Mesodermal cell (in vitro differentiated cells): Measurements from ENCODE around the gene SNRPD1.
A peak's percentile ranks its signal among the peaks of the same experiment; 100 is the strongest.
"Not testable (repeated sequence)": the region's sequence is repeated elsewhere in the genome, so short reads cannot be mapped to it uniquely, and the experiment has no call there.

Experiments
- H3K27ac ChIP-seq: 2 replicates; pipeline ENCODE4 v1.7.0; 2013; ENCODE audit warnings: mild to moderate bottlenecking, low read depth, low read length, moderate library complexity; ENCODE audit not compliant: severe bottlenecking
- H3K36me3 ChIP-seq: 2 replicates; pipeline ENCODE4 v1.7.1; 2013; ENCODE audit warnings: mild to moderate bottlenecking, low read length, moderate library complexity; ENCODE audit not compliant: control insufficient read depth, insufficient read depth
- H3K4me1 ChIP-seq: one replicate; pipeline ENCODE4 v1.7.1; 2013; ENCODE audit warnings: mild to moderate bottlenecking, low read length; ENCODE audit not compliant: insufficient read depth, control insufficient read depth, poor library complexity, severe bottlenecking
- H3K4me3 ChIP-seq: 2 replicates; pipeline ENCODE4 v1.7.0; 2013; ENCODE audit warnings: low read length, control low read depth, mild to moderate bottlenecking; ENCODE audit not compliant: insufficient read depth, poor library complexity, severe bottlenecking; ENCODE audit errors: extremely low read depth
- H3K9me3 ChIP-seq: 2 replicates; pipeline ENCODE4 v1.7.1; 2013; ENCODE audit warnings: mild to moderate bottlenecking, low read length, moderate library complexity; ENCODE audit not compliant: control insufficient read depth
- WGBS, 2 experiments: methylation state at CpG; one replicate each; pipeline ENCODE4 v1.1.5; 2013; ENCODE audit warnings: missing lambda C conversion rate in 2 of 2; ENCODE audit not compliant: insufficient coverage in 2 of 2; 5-methylcytosine and 5-hydroxymethylcytosine counted together

The SNRPD1 gene

DNA sequence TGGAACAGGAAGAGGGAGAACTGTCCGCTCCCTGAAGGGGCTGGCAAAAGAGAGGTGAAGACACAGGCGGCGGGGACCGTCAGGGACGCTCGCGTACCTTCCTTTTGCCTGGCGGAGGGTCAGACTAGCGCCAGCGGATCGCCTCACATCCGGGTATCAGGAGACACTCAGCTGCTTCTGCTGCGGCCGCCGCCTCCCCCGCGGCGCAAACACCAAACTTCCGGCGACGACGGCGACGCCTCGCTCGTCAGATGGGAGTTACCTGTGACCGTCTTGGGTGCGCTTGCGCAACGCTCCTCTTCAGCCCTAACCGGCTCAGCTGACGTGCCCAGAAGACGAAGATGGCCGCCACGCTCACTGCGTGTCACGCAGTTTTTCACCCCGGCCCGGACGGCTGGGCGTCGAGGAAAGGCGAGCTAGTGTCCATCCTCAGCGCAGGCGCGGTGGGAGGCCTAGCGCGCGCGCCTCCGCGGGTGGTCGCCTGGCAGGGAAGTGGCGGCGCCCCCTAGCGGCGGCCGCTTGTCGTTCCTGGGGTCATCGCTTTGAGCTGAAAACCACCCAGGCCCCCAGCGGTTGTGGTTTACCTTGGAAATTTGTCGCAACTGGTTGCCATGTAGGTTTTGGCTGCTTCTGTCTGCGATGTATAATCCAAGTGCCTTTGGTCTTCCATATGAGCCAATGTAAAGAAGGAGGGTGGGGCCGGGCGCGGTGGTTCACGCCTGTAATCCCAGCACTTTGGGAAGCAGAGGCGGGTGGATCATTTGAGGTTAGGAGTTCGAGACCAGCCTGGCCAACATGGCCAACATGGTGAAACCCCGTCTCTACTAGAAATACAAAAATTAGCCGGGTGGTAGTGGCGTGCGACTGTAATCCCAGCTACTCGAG is 11.3 kb upstream of the SNRPD1 start, which contains the start of gene ESCO1:
ESCO1 (minus strand) TSS at position 179 of the 885 bp plus-strand sequence. CDS start 25,861 bp downstream, outside the sequence.
- 9 to 11% methylated on average over 66 to 70 of the region's 74 CpGs for WGBS, 2 experiments
- Histone ChIP-seq H3K9me3 (no peaks in the 10 kb centered on the region), H3K4me1 (peaks cover 6% of the 10 kb centered on the region), H3K36me3 (peaks cover 3% of the 10 kb centered on the region), H3K4me3 (peak within 1 kb of the TSS; percentile 97), H3K27ac (peak within 1 kb of the TSS; percentile 96)

- no peak overlapping the region for H3K4me3 ChIP-seq
- H3K36me3 ChIP-seq: no peaks in the 10 kb centered on the region
- WGBS, 2 experiments: 98 to 100% methylated on average over 3 to 5 of the region's 5 CpGs
- no peak overlapping the region for H3K27ac ChIP-seq
- no peaks in the 10 kb centered on the region for H3K9me3 ChIP-seq
- peaks cover 6% of the 10 kb centered on the region for H3K4me1 ChIP-seq
These were observed 9.9 kb upstream of the SNRPD1 start for GRCh38 chr18:21602299-21602587.

DNA sequence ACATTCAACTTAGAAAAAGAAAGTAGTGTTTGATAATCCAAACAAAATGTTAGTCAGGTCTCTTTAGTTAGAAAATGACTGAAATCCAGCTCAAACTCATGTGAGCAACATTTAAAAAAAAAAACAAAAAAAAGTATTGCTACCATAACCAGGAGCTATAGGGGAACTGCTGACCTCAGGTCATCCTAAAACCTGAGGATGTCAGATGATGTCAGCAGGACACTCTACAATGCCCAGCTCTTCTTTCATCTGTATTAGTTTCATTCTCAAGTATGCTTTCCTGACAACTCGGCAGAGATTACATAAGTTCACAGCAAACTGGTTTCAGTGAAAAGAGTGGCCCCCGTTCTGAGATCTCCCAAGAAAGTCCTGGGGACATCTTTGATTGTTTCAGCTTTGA is 7.4 kb upstream of the SNRPD1 start:
- WGBS, 2 experiments: 79 to 81% methylated on average over 2 of the region's 2 CpGs

DNA sequence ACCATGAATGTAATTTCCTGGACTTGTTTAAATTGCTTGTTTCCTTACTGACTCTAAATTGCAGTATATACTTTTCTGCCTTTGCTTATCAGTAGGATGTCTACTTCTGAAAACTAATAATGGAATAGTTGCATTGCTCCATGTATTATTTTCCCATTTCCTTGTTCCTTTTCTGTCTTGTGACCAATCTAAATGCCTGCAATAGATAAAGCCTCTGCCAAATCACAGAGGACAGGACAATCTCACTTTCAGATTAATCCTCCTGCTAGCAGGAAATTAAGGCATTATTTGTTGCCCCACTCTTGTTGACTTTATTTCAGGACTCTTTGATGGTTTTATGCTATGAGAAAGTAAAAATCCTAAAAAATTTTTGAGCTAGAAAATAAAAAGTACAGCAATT is 6.9 kb upstream of the SNRPD1 start:
- Histone ChIP-seq H3K27ac (no peak overlapping the region), H3K4me1 (no peaks in the 10 kb centered on the region), H3K36me3 (no peaks in the 10 kb centered on the region), H3K9me3 (no peaks in the 10 kb centered on the region), H3K4me3 (no peak overlapping the region)

More for the DNA sequence above, 7.4 kb upstream of the SNRPD1 start:
- Histone ChIP-seq H3K27ac (no peak overlapping the region), H3K36me3 (no peaks in the 10 kb centered on the region), H3K9me3 (no peaks in the 10 kb centered on the region), H3K4me1 (no peaks in the 10 kb centered on the region), H3K4me3 (no peak overlapping the region)

- Histone ChIP-seq H3K36me3 (peaks cover 28% of the 10 kb centered on the region), H3K4me3 (peak overlapping the region; percentile 70), H3K27ac (peak overlapping the region; percentile 93)
- not testable (repeated sequence) for H3K4me1 ChIP-seq, H3K9me3 ChIP-seq
- 74 to 77% methylated on average over 22 to 29 of the region's 30 CpGs for WGBS, 2 experiments
These were observed 551 bp upstream of the SNRPD1 start for GRCh38 chr18:21611401-21612124.

GRCh38 chr18:21621640-21622039 is 9.5 kb downstream of the SNRPD1 start:
- not testable (repeated sequence) for H3K4me1 ChIP-seq, H3K27ac ChIP-seq, H3K4me3 ChIP-seq, H3K9me3 ChIP-seq
- whole genome bisulfite sequencing, 2 experiments: 97 to 100% methylated on average over 6 of the region's 9 CpGs
- peaks cover 90% of the 10 kb centered on the region for H3K36me3 ChIP-seq

- Histone ChIP-seq H3K9me3 (no peaks in the 10 kb centered on the region), H3K36me3 (peaks cover 80% of the 10 kb centered on the region), H3K4me1 (no peaks in the 10 kb centered on the region), H3K4me3 (no peak overlapping the region), H3K27ac (no peak overlapping the region)
- 98 to 100% methylated on average over 3 to 6 of the region's 9 CpGs for WGBS, 2 experiments
These were observed 17.1 kb downstream of the SNRPD1 start for GRCh38 chr18:21629089-21629832.

- Histone ChIP-seq H3K9me3 (no peaks in the 10 kb centered on the region), H3K36me3 (peaks cover 54% of the 10 kb centered on the region), H3K27ac (no peak overlapping the region), H3K4me1 (no peaks in the 10 kb centered on the region), H3K4me3 (no peak overlapping the region)
- WGBS, 2 experiments: no CpG with 5 or more reads among the region's 1 CpG
These were observed 20.3 kb downstream of the SNRPD1 start for GRCh38 chr18:21632393-21632792.

DNA sequence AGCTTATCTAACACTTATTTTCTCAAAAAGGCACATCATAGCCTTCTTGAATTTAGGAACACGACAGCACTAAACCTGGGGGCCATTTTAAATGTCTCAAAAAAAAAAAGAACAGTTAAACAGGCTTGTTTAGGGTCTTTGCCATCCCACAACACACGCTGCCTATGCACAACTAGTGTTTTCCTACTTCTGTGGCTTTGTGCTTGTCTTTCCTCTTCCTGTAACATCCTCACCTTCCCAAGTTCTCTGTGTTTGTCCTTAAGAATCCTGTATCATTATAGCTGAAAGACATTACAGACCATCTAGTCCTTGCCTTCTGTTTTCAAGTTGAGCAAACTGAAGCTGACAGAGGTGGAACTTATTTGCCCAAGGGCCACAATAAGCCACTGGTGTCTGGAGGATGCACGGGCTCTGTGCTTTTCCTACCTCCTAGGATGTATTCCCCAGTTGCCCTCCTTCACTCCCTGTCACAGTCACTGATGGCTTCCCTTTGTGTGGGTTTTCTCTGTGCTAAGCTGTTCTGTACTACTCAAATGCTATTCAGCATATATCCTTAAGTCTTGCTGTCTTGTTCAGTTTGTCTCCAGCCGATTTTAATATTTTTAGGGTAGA is 22.6 kb downstream of the SNRPD1 start:
- peaks cover 35% of the 10 kb centered on the region for H3K36me3 ChIP-seq

GRCh38 chr18:21636769-21637168 is 24.7 kb downstream of the SNRPD1 start:
- 95 to 97% methylated on average over 13 of the region's 13 CpGs for WGBS, 2 experiments
- Histone ChIP-seq H3K36me3 (peaks cover 17% of the 10 kb centered on the region), H3K4me3 (no peak overlapping the region), H3K9me3 (no peaks in the 10 kb centered on the region), H3K4me1 (no peaks in the 10 kb centered on the region), H3K27ac (no peak overlapping the region)

More for the DNA sequence above, 22.6 kb downstream of the SNRPD1 start:
- Histone ChIP-seq H3K9me3 (no peaks in the 10 kb centered on the region), H3K4me1 (no peaks in the 10 kb centered on the region), H3K4me3 (no peak overlapping the region), H3K27ac (no peak overlapping the region)
- WGBS, 2 experiments: 94 to 100% methylated on average over 1 to 2 of the region's 4 CpGs
